OCI-LY1 (cell line): Measurements from ENCODE around the gene ANKH.

Source experiments
- H2AFZ ChIP-seq: fragments of 200-600 bp; sonication (generic), shearing (Covaris generic); 2 replicates; pipeline ENCODE4 v1.6.0; 2014; ENCODE audit warnings: antibody characterized with exemption, mild to moderate bottlenecking, low read length
- H3F3A ChIP-seq: fragments of 200-600 bp; sonication (generic), shearing (Covaris generic); 2 replicates; pipeline ENCODE4 v1.6.0; 2014; ENCODE audit warnings: mild to moderate bottlenecking, antibody characterized with exemption, low read length, moderate library complexity; ENCODE audit not compliant: insufficient read depth
- H3K27ac ChIP-seq: fragments of 200-600 bp; sonication (generic); 2 replicates; pipeline ENCODE4 v1.5.1; 2014; ENCODE audit warnings: low read length, mixed run types, mild to moderate bottlenecking, low read depth; ENCODE audit not compliant: poor library complexity, severe bottlenecking
- H3K27me3 ChIP-seq: fragments of 200-600 bp; sonication (generic); 2 replicates; pipeline ENCODE4 v1.6.0; 2014; ENCODE audit warnings: antibody characterized with exemption, mild to moderate bottlenecking, low read length, moderate library complexity; ENCODE audit not compliant: insufficient read depth
- H3K36me3 ChIP-seq: fragments of 200-600 bp; sonication (generic); 2 replicates; pipeline ENCODE4 v1.6.1; 2014; ENCODE audit warnings: mild to moderate bottlenecking, antibody characterized with exemption, low read length, moderate library complexity, mixed read lengths; ENCODE audit not compliant: insufficient read depth
- H3K4me1 ChIP-seq: fragments of 200-600 bp; sonication (generic); 2 replicates; pipeline ENCODE4 v1.5.1; 2014; ENCODE audit warnings: mild to moderate bottlenecking, low read length, moderate library complexity; ENCODE audit not compliant: insufficient read depth, severe bottlenecking
- H3K4me2 ChIP-seq: fragments of 200-600 bp; sonication (generic), shearing (Covaris generic); 2 replicates; pipeline ENCODE4 v1.6.1; 2014; ENCODE audit warnings: low read length
- H3K4me3 ChIP-seq: fragments of 200-600 bp; sonication (generic); 2 replicates; pipeline ENCODE4 v1.5.1; 2014; ENCODE audit warnings: low read length, low read depth, mild to moderate bottlenecking, mixed read lengths; ENCODE audit not compliant: poor library complexity, severe bottlenecking
- H3K79me2 ChIP-seq: fragments of 200-600 bp; shearing (Covaris generic); 2 replicates; pipeline ENCODE4 v1.6.1; 2016; ENCODE audit warnings: mixed run types, low read length, mixed read lengths; ENCODE audit not compliant: insufficient read depth
- H3K9ac ChIP-seq: fragments of 200-600 bp; sonication (generic), shearing (Covaris generic); 2 replicates; pipeline ENCODE4 v1.6.1; 2014; ENCODE audit warnings: mild to moderate bottlenecking, low read length, mixed read lengths
- H3K9me2 ChIP-seq: fragments of 200-600 bp; sonication (generic), shearing (Covaris generic); 2 replicates; pipeline ENCODE4 v1.6.1; 2014; ENCODE audit warnings: low read depth, mild to moderate bottlenecking, low read length, mixed read lengths
- H3K9me3 ChIP-seq: fragments of 200-600 bp; shearing (Covaris generic); 2 replicates; pipeline ENCODE4 v1.6.1; 2014; ENCODE audit warnings: low read length, mixed read lengths
- H4K20me1 ChIP-seq: fragments of 200-600 bp; sonication (generic), shearing (Covaris generic); 2 replicates; pipeline ENCODE4 v1.6.0; 2016; ENCODE audit warnings: mild to moderate bottlenecking, low read length; ENCODE audit not compliant: insufficient read depth
- EZH2 ChIP-seq: fragments of 200-600 bp; sonication (generic), shearing (Covaris generic); IDR thresholded peaks from 2 replicates; pipeline ENCODE4 v1.8.0; 2017; ENCODE audit warnings: borderline replicate concordance, mixed run types, mild to moderate bottlenecking, antibody characterized with exemption, low read length, moderate library complexity, mixed read lengths
- TF ChIP-seq, protein P1 (sequence below): fragments of 200-600 bp; sonication (generic), shearing (Covaris generic); IDR thresholded peaks from 2 replicates; pipeline ENCODE4 v1.5.1; 2017; ENCODE audit warnings: mild to moderate bottlenecking, antibody characterized with exemption, low read length, moderate library complexity, mixed read lengths

Gene ANKH

DNA sequence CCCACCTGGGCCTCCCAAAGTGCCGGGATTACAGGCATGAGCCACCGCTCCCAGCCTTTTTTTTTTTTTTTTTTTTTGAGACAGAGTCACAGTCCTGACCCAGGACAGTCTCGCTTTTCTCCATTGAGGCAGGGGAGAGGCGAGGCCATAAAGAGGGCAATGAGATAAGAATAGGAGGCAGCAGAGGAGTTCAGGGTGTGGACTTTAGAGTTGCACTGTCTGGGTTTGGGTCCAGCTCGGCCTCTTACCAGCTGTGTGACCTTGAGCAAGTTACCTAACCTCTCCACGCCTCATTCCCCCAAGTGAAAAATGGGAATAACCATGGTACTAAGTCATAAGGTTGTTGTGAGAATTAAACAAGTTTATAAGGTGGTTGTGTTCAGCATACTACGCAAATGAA, 24.6 kb upstream of the ANKH start:
- H3K79me2 ChIP-seq, result no peaks in the 10 kb centered on the region
- no peaks in the 10 kb centered on the region for H3K36me3 ChIP-seq
- no peaks in the 10 kb centered on the region for H3K4me1 ChIP-seq
- H4K20me1 ChIP-seq, result no peaks in the 10 kb centered on the region
- TF ChIP-seq EZH2, result no peak
- TF ChIP-seq, protein P1, sequence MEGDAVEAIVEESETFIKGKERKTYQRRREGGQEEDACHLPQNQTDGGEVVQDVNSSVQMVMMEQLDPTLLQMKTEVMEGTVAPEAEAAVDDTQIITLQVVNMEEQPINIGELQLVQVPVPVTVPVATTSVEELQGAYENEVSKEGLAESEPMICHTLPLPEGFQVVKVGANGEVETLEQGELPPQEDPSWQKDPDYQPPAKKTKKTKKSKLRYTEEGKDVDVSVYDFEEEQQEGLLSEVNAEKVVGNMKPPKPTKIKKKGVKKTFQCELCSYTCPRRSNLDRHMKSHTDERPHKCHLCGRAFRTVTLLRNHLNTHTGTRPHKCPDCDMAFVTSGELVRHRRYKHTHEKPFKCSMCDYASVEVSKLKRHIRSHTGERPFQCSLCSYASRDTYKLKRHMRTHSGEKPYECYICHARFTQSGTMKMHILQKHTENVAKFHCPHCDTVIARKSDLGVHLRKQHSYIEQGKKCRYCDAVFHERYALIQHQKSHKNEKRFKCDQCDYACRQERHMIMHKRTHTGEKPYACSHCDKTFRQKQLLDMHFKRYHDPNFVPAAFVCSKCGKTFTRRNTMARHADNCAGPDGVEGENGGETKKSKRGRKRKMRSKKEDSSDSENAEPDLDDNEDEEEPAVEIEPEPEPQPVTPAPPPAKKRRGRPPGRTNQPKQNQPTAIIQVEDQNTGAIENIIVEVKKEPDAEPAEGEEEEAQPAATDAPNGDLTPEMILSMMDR, result no peak
- no peaks in the 10 kb centered on the region for H3K9me3 ChIP-seq
- no peak overlapping the region for H2AFZ ChIP-seq
- H3K27me3 ChIP-seq, result no peaks in the 10 kb centered on the region
- no peak overlapping the region for H3K4me2 ChIP-seq
- H3F3A ChIP-seq, result no peaks in the 10 kb centered on the region
- H3K27ac ChIP-seq, result no peak overlapping the region
- no peaks in the 10 kb centered on the region for H3K9me2 ChIP-seq
- H3K4me3 ChIP-seq, result no peak overlapping the region
- no peak overlapping the region for H3K9ac ChIP-seq

GRCh38 chr5:14895301-14895700, 23.7 kb upstream of the ANKH start:
- no peaks in the 10 kb centered on the region for H3K79me2 ChIP-seq
- no peak overlapping the region for H3K4me2 ChIP-seq
- no peaks in the 10 kb centered on the region for H3K36me3 ChIP-seq
- H3K9me3 ChIP-seq, result no peaks in the 10 kb centered on the region
- no peaks in the 10 kb centered on the region for H4K20me1 ChIP-seq
- H3K27me3 ChIP-seq, result no peaks in the 10 kb centered on the region
- no peak overlapping the region for H3K9ac ChIP-seq
- H3K4me1 ChIP-seq, result no peaks in the 10 kb centered on the region
- TF ChIP-seq EZH2, result no peak
- TF ChIP-seq, protein P1, result peak; percentile 27; the same call in 1 of the 2 replicates
- H2AFZ ChIP-seq, result no peak overlapping the region
- no peaks in the 10 kb centered on the region for H3K9me2 ChIP-seq
- no peak overlapping the region for H3K27ac ChIP-seq
- H3K4me3 ChIP-seq, result no peak overlapping the region
- no peaks in the 10 kb centered on the region for H3F3A ChIP-seq

- TF ChIP-seq, protein P1, result no peak
- TF ChIP-seq EZH2, result no peak
- no peaks in the 10 kb centered on the region for H3K9me3 ChIP-seq
- no peak overlapping the region for H3K4me2 ChIP-seq
- no peak overlapping the region for H2AFZ ChIP-seq
- no peaks in the 10 kb centered on the region for H3K4me1 ChIP-seq
- H3F3A ChIP-seq, result no peaks in the 10 kb centered on the region
- H3K9me2 ChIP-seq, result no peaks in the 10 kb centered on the region
- H3K27me3 ChIP-seq, result no peaks in the 10 kb centered on the region
- H3K79me2 ChIP-seq, result no peaks in the 10 kb centered on the region
- no peak overlapping the region for H3K4me3 ChIP-seq
- H3K27ac ChIP-seq, result no peak overlapping the region
- no peaks in the 10 kb centered on the region for H3K36me3 ChIP-seq
- no peaks in the 10 kb centered on the region for H4K20me1 ChIP-seq
- no peak overlapping the region for H3K9ac ChIP-seq
These were observed 23.2 kb upstream of the ANKH start for GRCh38 chr5:14894748-14895147.
